ENCODE measurements around the gene STYXL2. TPM values are rescaled to one million over a fixed set of nuclear protein-coding genes. Genes with fewer than 3 reads are reported as not detected.

Gene STYXL2
- total RNA-seq, 3 donors from 2014 or later = 0.16 to 0.33 TPM; not detected in 1

- TF ChIP-seq POLR2AphosphoS5 (IDR thresholded peaks at IDR 0.05) (no peak), POLR2A (IDR thresholded peaks at IDR 0.05) (no peak), CTCF (IDR thresholded peaks at IDR 0.05) (peak; percentile 33 to 93 (median 92))
- H3K27me3 ChIP-seq = no peaks in the 10 kb centered on the region
- H3K9me3 ChIP-seq = no peaks in the 10 kb centered on the region
- H3K4me3 ChIP-seq = peak overlapping the region in 2 of 3 donors; percentile 25 to 52
- H3K4me1 ChIP-seq = no peaks in the 10 kb centered on the region
- intact Hi-C loops (cut with DNase I; ENCODE audit: low total_unique reads) = loop anchor here (10.0 kb wide), 1 partner anchor 378 kb away; no protein-coding TSS in a partner anchor
- DNase-seq (ENCODE audit: low spot score in 2 of 2) = peak; percentile 44 to 76
- H3K36me3 ChIP-seq = no peaks in the 10 kb centered on the region
- no peak overlapping the region for H3K27ac ChIP-seq
Measured at GRCh38 chr1:167066333-167067122, 27.3 kb upstream of the STYXL2 start.

GRCh38 chr1:167067904-167068303 lies 26.0 kb upstream of the STYXL2 start:
- Histone ChIP-seq H3K27ac (no peak overlapping the region), H3K4me1 (no peaks in the 10 kb centered on the region), H3K4me3 (no peak overlapping the region), H3K36me3 (no peaks in the 10 kb centered on the region), H3K27me3 (no peaks in the 10 kb centered on the region), H3K9me3 (no peaks in the 10 kb centered on the region)
- no peak for DNase-seq (ENCODE audit: low spot score in 2 of 2)
- intact Hi-C loops (cut with DNase I; ENCODE audit: low total_unique reads) = loop anchor here (10.0 kb wide), 1 partner anchor 377 kb away; no protein-coding TSS in a partner anchor
- TF ChIP-seq POLR2A (IDR thresholded peaks at IDR 0.05) (no peak), POLR2AphosphoS5 (IDR thresholded peaks at IDR 0.05) (no peak), CTCF (IDR thresholded peaks at IDR 0.05) (no peak)

GRCh38 chr1:167068761-167069160 lies 25.1 kb upstream of the STYXL2 start:
- H3K36me3 ChIP-seq = no peaks in the 10 kb centered on the region
- H3K4me3 ChIP-seq = no peak overlapping the region
- intact Hi-C loops (cut with DNase I; ENCODE audit: low total_unique reads) = loop anchor here (10.0 kb wide), 1 partner anchor 376 kb away; no protein-coding TSS in a partner anchor
- no peaks in the 10 kb centered on the region for H3K4me1 ChIP-seq
- TF ChIP-seq POLR2AphosphoS5 (IDR thresholded peaks at IDR 0.05) (no peak), POLR2A (IDR thresholded peaks at IDR 0.05) (no peak), CTCF (IDR thresholded peaks at IDR 0.05) (no peak)
- DNase-seq (ENCODE audit: low spot score in 2 of 2) = no peak
- no peaks in the 10 kb centered on the region for H3K27me3 ChIP-seq
- H3K9me3 ChIP-seq = no peaks in the 10 kb centered on the region
- H3K27ac ChIP-seq = no peak overlapping the region

- TF ChIP-seq POLR2A (IDR thresholded peaks at IDR 0.05) (no peak), CTCF (IDR thresholded peaks at IDR 0.05) (no peak), POLR2AphosphoS5 (IDR thresholded peaks at IDR 0.05) (no peak)
- no peaks in the 10 kb centered on the region for H3K4me1 ChIP-seq
- no peaks in the 10 kb centered on the region for H3K36me3 ChIP-seq
- no peak for DNase-seq (ENCODE audit: low spot score in 2 of 2)
- H3K27ac ChIP-seq = no peak overlapping the region
- intact Hi-C loops (cut with DNase I; ENCODE audit: low total_unique reads) = no loop called here
- no peak overlapping the region for H3K4me3 ChIP-seq
- no peaks in the 10 kb centered on the region for H3K27me3 ChIP-seq
- no peaks in the 10 kb centered on the region for H3K9me3 ChIP-seq
Measured at GRCh38 chr1:167071286-167071685, 22.6 kb upstream of the STYXL2 start.

- intact Hi-C loops (cut with DNase I; ENCODE audit: low total_unique reads) = no loop called here
- TF ChIP-seq POLR2A (IDR thresholded peaks at IDR 0.05) (no peak), POLR2AphosphoS5 (IDR thresholded peaks at IDR 0.05) (no peak), CTCF (IDR thresholded peaks at IDR 0.05) (no peak)
- Histone ChIP-seq H3K27ac (no peak overlapping the region), H3K4me3 (no peak overlapping the region), H3K27me3 (peaks cover 0 to 3% of the 10 kb centered on the region in 2 donors), H3K4me1 (no peaks in the 10 kb centered on the region), H3K9me3 (no peaks in the 10 kb centered on the region), H3K36me3 (no peaks in the 10 kb centered on the region)
- DNase-seq (ENCODE audit: low spot score in 2 of 2) = no peak
Measured at GRCh38 chr1:167076136-167076710, 17.7 kb upstream of the STYXL2 start.
